NCI-H1105 treated with DMSO at 0.1 percent for 48 hours (cell line): ENCODE results near the gene CD48.

Source experiments
- DNase-seq: peaks from one replicate; lab custom pipeline; 2025; lab: John Stamatoyannopoulos, UW

CD48 gene

DNA sequence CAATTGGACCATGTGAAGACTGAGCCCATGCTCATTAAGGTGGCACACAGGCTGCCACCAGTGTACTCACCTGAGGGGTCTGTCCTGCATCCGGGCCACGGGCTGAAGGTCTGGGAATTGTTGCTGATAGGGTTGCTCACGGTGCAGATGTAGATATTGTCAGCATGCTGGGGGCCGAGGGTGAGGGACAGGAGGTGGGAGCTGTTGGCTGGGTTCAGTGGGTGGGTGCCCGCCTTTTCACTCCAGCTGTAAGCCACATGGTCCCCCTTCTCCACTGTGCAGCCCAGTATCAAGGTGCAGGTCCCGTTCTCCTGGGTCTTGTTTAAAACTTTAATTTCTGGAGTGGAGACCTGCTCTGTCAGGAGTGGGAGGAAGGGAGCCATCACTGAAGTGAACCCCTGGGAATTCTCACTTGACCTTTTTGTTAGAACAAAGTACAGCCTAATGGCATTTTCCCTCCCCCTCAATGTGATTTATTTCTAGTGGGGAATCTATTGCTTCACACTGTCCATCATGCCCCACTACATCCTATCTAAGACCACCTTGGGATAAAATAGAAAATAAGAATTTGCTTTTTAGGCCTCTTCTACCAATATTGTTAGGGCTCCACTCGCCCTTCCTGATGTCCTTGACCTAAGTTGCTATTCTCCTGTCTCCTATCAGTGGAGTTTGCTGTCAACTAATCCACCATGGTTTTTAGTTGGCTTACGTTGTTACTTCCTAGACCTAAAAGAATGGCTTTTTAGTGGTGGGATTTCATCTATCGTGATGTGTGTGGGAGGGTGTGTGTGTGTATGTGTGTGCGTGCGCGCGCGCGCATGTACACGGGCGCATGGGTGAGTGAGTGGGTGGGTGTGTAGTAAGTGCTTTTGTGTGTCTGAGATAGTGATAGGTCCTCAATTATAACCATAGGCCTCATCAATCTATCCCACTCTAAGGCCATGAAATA, 76.8 kb downstream of the CD48 start:
- no peak for DNase-seq

DNA sequence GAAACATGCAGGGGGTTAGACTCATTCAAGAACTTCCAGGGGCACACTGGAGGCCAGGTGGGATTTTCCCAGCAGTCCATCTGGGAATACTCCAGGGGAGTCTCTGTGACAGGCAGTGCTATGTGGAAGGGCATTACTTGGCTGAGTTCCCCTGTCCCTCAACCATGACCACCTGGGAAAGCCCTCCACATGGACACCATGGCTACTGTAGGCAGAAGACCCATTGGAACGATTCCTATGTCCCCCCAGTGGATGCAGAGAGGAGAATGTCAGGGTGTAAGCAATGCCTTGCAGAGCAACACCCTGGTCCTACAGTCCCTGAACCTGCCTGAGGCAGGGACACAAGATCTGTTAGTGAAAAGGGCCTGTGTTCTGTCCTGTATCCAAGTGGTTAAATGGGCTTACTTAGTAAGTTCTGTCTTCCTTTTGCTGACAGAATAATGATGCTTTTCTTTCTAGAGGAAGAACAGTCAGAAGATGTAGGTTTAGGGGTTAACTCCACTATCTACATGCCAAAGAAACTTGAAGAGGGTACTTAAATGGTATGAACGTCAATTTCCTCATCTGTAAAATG, 78.2 kb downstream of the CD48 start:
- no peak for DNase-seq

DNA sequence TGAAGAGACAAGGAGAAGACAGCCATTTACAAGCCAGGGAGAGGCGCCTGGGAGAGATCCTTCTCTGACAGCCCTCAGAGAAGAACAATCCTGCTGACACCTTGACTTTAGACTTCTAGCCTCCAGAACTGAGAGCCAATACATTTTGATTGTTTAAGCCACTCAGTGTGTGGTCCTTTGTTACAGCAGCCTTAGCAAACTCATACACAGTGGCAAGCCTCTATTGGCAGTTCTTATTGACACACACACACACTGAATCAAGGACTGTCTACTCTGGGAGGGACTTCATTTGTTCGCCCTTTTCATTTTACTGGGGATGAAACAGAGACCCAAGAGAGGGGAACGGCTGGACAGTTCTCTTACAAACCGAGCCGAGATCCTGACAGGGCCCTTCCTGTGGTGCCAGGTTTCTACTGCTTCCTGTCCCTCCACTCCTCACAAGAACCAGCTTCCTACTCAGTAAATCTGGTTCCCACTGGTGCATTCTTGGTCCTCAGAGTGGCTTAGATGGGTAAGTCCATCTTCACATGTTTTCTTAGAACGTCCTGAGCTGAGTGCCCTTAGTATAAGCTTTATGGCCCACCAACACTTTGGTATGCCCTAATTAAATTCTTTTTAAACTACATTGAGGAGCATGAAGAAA, 79.5 kb downstream of the CD48 start:
- no peak for DNase-seq

DNA sequence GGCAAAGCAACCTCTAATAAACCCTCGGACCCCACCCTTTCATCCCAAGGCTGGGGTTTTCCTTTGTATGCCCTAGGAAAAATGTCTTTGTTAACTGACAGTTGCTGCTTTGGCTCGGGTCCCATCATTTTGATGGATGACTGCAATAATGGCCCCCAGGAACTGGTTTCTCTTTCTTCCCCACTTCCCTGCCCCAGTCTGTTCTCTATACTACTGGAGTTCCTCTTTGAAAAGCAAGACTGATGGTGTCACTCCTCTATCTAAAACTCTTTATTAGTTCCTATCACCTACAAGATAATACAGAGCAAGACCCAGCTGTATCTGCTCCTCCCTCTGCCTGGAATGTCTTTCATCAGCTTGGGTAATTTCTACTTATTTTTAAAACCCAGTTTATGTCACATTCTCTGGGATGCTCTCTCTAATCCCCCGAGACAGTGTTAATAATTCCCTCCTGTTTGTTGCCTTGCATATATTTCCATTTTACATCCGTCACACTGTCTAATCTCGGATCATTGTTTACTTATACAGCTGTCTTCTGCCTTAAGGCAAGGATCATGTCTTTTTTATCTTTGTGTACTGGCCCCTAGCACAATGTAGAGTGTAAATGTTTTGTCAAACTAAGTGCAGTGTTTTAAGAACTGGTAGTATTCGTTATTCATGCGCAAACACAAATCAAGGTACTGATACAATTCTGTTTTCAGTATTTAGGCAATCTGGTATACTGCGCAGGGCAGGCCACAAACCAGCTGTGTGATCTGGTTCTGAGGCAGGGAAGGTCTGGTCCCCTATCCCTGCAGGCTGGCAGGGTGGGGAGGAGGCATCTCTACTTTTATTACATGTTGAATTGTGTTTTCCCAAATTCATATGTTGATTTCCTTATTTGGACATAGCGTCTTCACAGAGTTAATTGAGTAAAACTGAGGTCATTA, 80.8 kb downstream of the CD48 start:
- no peak for DNase-seq

DNA sequence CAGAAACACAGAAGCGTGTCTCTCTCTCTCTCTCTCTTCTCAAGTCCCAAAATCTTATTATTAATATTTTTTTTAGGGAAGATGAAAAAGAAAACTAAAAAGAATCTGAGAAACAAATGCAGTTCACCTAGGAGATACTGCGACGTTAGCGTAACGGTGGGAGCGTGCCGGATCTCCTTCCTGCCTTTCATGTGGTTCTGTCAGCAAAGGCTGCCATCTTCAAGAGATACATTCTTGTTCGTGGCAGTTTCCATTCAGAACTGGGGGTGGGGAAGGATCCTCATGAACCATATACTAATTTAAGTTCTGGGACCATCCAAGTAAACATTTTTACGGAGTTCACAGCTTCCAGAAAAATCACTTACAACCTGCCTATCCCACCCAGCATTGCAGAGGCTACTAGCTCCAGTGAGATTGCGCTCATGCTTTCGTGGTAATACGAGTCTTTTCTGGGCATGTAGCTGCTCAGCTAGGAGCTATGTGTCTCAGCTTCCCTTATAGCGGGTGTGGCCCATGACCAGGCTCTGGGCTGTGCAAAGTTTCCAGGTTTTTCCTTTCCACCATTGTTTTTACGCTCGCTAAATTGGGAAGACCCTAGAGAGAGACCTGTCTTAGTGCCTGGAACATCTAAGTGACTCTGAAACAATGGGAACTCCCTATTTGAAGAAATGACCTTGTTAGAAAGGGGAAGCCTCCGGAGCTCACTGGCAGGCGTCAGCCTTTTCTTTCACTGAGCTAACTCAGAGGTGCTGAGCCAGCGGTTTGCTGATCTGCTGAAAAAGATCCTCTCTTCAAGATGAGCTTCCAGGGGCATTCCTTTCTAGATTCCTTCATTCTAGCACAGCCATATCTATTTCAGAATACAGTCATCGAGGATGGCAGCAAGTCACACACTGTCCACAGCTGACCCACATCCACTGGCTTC, 82.1 kb downstream of the CD48 start:
- no peak for DNase-seq

DNA sequence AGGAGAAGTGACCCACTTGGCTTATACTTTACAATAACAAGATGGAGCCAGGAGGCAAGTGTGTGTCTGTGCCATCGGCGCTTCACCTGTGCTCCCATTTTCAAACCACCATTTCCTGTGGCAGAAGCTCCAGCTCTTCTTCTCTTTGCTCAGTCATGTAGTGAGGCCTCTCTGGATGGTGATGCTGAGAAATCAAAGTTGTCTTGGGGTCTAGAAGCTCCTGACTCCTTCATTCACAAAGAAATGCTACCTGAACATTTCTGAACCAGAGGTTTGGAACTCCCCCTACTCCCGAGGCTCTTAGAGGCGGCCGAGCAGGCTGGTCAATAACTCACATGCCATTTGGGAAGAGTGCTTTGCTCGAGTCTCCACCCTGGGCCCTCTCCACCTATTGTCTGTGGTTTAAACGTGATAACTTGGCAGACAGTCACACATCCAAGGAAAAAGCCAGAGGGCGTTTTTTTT, 82.8 kb downstream of the CD48 start:
- no peak for DNase-seq
